Neural cell (in vitro differentiated cells): ENCODE measurements around the gene NHS. TPM values are rescaled to one million over a fixed set of nuclear protein-coding genes. Genes with fewer than 3 reads are reported as not detected.

ENCODE experiments used
- H2AFZ ChIP-seq: fragments of 200-600, 300-800 bp; sonication (generic), shearing (Covaris generic); 2 replicates; pipeline ENCODE4 v1.6.0; 2014; ENCODE audit warnings: low read depth, mild to moderate bottlenecking, antibody characterized with exemption, low read length, moderate library complexity
- H3F3A ChIP-seq: fragments of 200-600 bp; shearing (Covaris generic); 2 replicates; pipeline ENCODE4 v1.6.1; 2016; ENCODE audit warnings: mild to moderate bottlenecking, moderate library complexity, mixed read lengths, antibody characterized with exemption, low read length; ENCODE audit not compliant: insufficient read depth, poor library complexity, severe bottlenecking
- H3K27ac ChIP-seq: fragments of 200-600, 300-800 bp; sonication (generic), shearing (Covaris generic); 2 replicates; pipeline ENCODE4 v1.5.1; 2014; ENCODE audit warnings: mild to moderate bottlenecking, low read length, moderate library complexity
- H3K27me3 ChIP-seq: fragments of 300-800, 200-600 bp; sonication (generic), shearing (Covaris generic); 2 replicates; pipeline ENCODE4 v1.6.0; 2014; ENCODE audit warnings: mild to moderate bottlenecking, low read depth, low read length, moderate library complexity; ENCODE audit not compliant: insufficient read depth
- H3K36me3 ChIP-seq: fragments of 300-800, 200-600 bp; sonication (generic), shearing (Covaris generic); 2 replicates; pipeline ENCODE4 v1.5.1; 2014; ENCODE audit warnings: mild to moderate bottlenecking, antibody characterized with exemption, low read length, moderate library complexity; ENCODE audit not compliant: insufficient read depth
- H3K4me2 ChIP-seq: fragments of 300-800, 200-600 bp; sonication (generic), shearing (Covaris generic); 2 replicates; pipeline ENCODE4 v1.6.0; 2014; ENCODE audit warnings: mild to moderate bottlenecking, low read length
- H3K4me3 ChIP-seq: fragments of 300-800, 200-600 bp; sonication (generic), shearing (Covaris generic); 2 replicates; pipeline ENCODE4 v1.5.1; 2014; ENCODE audit warnings: mild to moderate bottlenecking, low read length, moderate library complexity
- H3K79me2 ChIP-seq: fragments of 200-600 bp; shearing (Covaris generic); replicated peaks from 2 replicates; pipeline ENCODE4 v1.6.0; 2014; ENCODE audit warnings: mild to moderate bottlenecking, low read length, moderate library complexity; ENCODE audit not compliant: insufficient read depth
- H3K9ac ChIP-seq: fragments of 300-800, 200-600 bp; sonication (generic), shearing (Covaris generic); 2 replicates; pipeline ENCODE4 v1.6.1; 2016; ENCODE audit warnings: mild to moderate bottlenecking, low read length, mixed read lengths
- H3K9me2 ChIP-seq: fragments of 200-600 bp; shearing (Covaris generic); 2 replicates; pipeline ENCODE4 v1.6.1; 2016; ENCODE audit warnings: mild to moderate bottlenecking, low read length, mixed read lengths; ENCODE audit not compliant: insufficient read depth
- H3K9me3 ChIP-seq: fragments of 200-600, 300-800 bp; sonication (generic), shearing (Covaris generic); 2 replicates; pipeline ENCODE4 v1.6.1; 2016; ENCODE audit warnings: mild to moderate bottlenecking, mixed run types, low read length, moderate library complexity, mixed read lengths
- H4K20me1 ChIP-seq: fragments of 200-600 bp; shearing (Covaris generic); 2 replicates; pipeline ENCODE4 v1.6.1; 2016; ENCODE audit warnings: mild to moderate bottlenecking, mixed run types; ENCODE audit not compliant: insufficient read depth
- EP300 ChIP-seq: fragments of 450-650 bp; conservative IDR thresholded peaks from 2 replicates; pipeline ENCODE4 v1.6.1; 2014; ENCODE audit warnings: antibody characterized with exemption, mild to moderate bottlenecking, moderate library complexity; ENCODE audit not compliant: poor library complexity, severe bottlenecking
- EZH2 ChIP-seq: fragments of 200-600, 300-800 bp; shearing (Covaris generic), sonication (generic); IDR thresholded peaks from 2 replicates; pipeline ENCODE4 v1.6.1; 2014; ENCODE audit warnings: antibody characterized with exemption, low read length, borderline replicate concordance, mild to moderate bottlenecking; ENCODE audit not compliant: insufficient read depth, poor library complexity, severe bottlenecking
- MXI1 ChIP-seq: fragments of 450-650 bp; conservative IDR thresholded peaks from 2 replicates; pipeline ENCODE4 v1.6.1; 2014; ENCODE audit warnings: antibody characterized with exemption, mild to moderate bottlenecking; ENCODE audit not compliant: poor library complexity, severe bottlenecking
- POLR2AphosphoS5 ChIP-seq: IDR thresholded peaks from 2 replicates; pipeline ENCODE4 v1.6.1; 2012
- RAD21 ChIP-seq: fragments of 450-650 bp; conservative IDR thresholded peaks from 2 replicates; pipeline ENCODE4 v1.6.1; 2014; ENCODE audit warnings: antibody characterized with exemption, mild to moderate bottlenecking, moderate library complexity
- SMC3 ChIP-seq: fragments of 450-650 bp; conservative IDR thresholded peaks from 2 replicates; pipeline ENCODE4 v1.6.1; 2014; ENCODE audit warnings: antibody characterized with exemption, mild to moderate bottlenecking, moderate library complexity; ENCODE audit not compliant: poor library complexity
- TAF1 ChIP-seq: IDR thresholded peaks from 2 replicates; pipeline ENCODE4 v1.6.1; 2012; ENCODE audit warnings: low read depth
- polyA plus RNA-seq: library from polyadenylated mRNA; depleted of rRNA; stranded (reverse); fragments of >200 nt; gene quantifications from 2 replicates; pipeline ENCODE4 v1.2.3, GENCODE V29; 2014
- TF ChIP-seq, protein P1 (sequence below): IDR thresholded peaks from 2 replicates; pipeline ENCODE4 v1.6.1; 2012; ENCODE audit warnings: borderline replicate concordance
- TF ChIP-seq, protein P2 (sequence below): fragments of 450-650 bp; IDR thresholded peaks from 2 replicates; pipeline ENCODE4 v1.5.1; 2014; ENCODE audit warnings: antibody characterized with exemption, mild to moderate bottlenecking, moderate library complexity; ENCODE audit not compliant: poor library complexity, severe bottlenecking

The NHS gene
- polyA plus RNA-seq, 1 donor from 2014 or later: 1.9 TPM

DNA sequence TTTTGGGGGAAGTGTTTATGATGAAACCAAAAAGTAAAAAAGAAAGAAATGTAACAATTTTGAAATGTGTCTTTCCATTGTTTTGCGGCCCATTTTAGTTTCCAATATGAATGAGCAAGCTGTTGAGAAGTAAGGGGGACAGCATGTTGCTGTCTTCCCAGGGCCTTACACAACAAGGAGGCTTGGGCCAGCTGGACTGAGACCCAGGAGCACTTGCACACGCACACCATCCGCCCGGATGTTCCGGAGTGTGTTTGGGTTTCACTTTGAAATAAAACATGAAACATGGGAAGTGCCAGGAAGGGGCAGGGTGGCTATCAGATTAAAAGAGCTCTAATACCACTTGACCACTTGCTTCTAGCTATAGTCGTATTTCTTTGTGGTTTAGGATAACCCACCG is 144.4 kb downstream of the NHS start:
- Histone ChIP-seq H3K36me3 (no peaks in the 10 kb centered on the region), H3K9me3 (no peaks in the 10 kb centered on the region), H2AFZ (no peak overlapping the region), H3F3A (no peaks in the 10 kb centered on the region), H3K27me3 (no peaks in the 10 kb centered on the region), H3K4me3 (no peak overlapping the region), H3K4me2 (no peak overlapping the region), H4K20me1 (no peaks in the 10 kb centered on the region), H3K79me2 (no peaks in the 10 kb centered on the region), H3K9me2 (no peaks in the 10 kb centered on the region), H3K27ac (no peak overlapping the region), H3K9ac (no peak overlapping the region)
- TF ChIP-seq MXI1 (no peak), RAD21 (no peak), POLR2AphosphoS5 (no peak), EP300 (no peak), SMC3 (no peak), EZH2 (no peak), TAF1 (no peak)
- TF ChIP-seq, protein P1, sequence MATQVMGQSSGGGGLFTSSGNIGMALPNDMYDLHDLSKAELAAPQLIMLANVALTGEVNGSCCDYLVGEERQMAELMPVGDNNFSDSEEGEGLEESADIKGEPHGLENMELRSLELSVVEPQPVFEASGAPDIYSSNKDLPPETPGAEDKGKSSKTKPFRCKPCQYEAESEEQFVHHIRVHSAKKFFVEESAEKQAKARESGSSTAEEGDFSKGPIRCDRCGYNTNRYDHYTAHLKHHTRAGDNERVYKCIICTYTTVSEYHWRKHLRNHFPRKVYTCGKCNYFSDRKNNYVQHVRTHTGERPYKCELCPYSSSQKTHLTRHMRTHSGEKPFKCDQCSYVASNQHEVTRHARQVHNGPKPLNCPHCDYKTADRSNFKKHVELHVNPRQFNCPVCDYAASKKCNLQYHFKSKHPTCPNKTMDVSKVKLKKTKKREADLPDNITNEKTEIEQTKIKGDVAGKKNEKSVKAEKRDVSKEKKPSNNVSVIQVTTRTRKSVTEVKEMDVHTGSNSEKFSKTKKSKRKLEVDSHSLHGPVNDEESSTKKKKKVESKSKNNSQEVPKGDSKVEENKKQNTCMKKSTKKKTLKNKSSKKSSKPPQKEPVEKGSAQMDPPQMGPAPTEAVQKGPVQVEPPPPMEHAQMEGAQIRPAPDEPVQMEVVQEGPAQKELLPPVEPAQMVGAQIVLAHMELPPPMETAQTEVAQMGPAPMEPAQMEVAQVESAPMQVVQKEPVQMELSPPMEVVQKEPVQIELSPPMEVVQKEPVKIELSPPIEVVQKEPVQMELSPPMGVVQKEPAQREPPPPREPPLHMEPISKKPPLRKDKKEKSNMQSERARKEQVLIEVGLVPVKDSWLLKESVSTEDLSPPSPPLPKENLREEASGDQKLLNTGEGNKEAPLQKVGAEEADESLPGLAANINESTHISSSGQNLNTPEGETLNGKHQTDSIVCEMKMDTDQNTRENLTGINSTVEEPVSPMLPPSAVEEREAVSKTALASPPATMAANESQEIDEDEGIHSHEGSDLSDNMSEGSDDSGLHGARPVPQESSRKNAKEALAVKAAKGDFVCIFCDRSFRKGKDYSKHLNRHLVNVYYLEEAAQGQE: no peak
- TF ChIP-seq, protein P2, sequence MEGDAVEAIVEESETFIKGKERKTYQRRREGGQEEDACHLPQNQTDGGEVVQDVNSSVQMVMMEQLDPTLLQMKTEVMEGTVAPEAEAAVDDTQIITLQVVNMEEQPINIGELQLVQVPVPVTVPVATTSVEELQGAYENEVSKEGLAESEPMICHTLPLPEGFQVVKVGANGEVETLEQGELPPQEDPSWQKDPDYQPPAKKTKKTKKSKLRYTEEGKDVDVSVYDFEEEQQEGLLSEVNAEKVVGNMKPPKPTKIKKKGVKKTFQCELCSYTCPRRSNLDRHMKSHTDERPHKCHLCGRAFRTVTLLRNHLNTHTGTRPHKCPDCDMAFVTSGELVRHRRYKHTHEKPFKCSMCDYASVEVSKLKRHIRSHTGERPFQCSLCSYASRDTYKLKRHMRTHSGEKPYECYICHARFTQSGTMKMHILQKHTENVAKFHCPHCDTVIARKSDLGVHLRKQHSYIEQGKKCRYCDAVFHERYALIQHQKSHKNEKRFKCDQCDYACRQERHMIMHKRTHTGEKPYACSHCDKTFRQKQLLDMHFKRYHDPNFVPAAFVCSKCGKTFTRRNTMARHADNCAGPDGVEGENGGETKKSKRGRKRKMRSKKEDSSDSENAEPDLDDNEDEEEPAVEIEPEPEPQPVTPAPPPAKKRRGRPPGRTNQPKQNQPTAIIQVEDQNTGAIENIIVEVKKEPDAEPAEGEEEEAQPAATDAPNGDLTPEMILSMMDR: no peak

DNA sequence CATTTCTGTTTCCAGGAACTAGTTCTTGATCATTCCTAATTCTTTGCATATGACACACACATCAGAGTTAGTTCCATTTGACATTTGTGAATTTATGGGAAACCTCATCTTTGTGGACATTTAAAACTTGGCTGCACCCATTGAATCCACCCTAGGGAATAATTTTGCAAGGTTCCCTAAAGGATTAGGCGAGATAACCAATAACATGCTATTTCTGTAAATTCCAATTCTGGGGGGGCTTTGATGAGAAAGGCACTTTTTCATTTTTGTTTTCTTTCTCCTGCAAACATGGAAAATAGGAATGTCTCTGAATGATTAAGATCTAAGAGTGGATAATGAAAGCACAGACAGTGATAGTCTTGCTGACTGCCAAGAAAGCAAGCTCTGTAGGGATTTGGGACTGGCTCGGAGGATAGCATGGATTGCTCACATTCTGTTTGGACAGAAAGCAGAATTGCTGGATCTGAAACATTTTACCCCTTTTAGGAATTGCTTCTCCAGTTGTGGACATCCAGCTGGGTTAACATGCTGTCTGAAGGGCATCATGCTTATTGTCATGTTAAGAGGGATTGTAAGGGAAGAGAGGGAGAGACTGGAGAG is 145.1 kb downstream of the NHS start:
- no peak overlapping the region for H3K4me2 ChIP-seq
- H3K79me2 ChIP-seq: no peaks in the 10 kb centered on the region
- no peaks in the 10 kb centered on the region for H3F3A ChIP-seq
- no peaks in the 10 kb centered on the region for H3K36me3 ChIP-seq
- no peak overlapping the region for H3K9ac ChIP-seq
- no peak overlapping the region for H3K27ac ChIP-seq
- H3K27me3 ChIP-seq: no peaks in the 10 kb centered on the region
- no peak overlapping the region for H2AFZ ChIP-seq
- no peaks in the 10 kb centered on the region for H3K9me2 ChIP-seq
- TF ChIP-seq, protein P2: no peak
- TF ChIP-seq TAF1: no peak
- H3K9me3 ChIP-seq: no peaks in the 10 kb centered on the region
- no peak overlapping the region for H3K4me3 ChIP-seq
- no peaks in the 10 kb centered on the region for H4K20me1 ChIP-seq
